Epithelial cell of esophagus (primary cell): ENCODE results near the gene CCNO.

Experiments
- DNase-seq: peaks from one replicate; pipeline ENCODE4 v3.0.0; 2010; ENCODE audit warnings: low read depth
- H3K4me3 ChIP-seq: 2 replicates; pipeline ENCODE4 v1.5.1; 2011; ENCODE audit warnings: mild to moderate bottlenecking, low read length, control low read depth
- CTCF ChIP-seq: IDR thresholded peaks from 2 replicates; pipeline ENCODE4 v1.5.1; 2011; ENCODE audit warnings: low read depth, mild to moderate bottlenecking, low read length, control low read depth, inconsistent platforms; ENCODE audit not compliant: insufficient read depth; ENCODE audit errors: missing control alignments

CCNO gene

GRCh38 chr5:55241746-55242145 lies 8.3 kb upstream of the CCNO start:
- H3K4me3 ChIP-seq: no peak overlapping the region
- TF ChIP-seq CTCF: no peak
- no peak for DNase-seq

- TF ChIP-seq CTCF: no peak
- DNase-seq: no peak
Observed at GRCh38 chr5:55236800-55237199, 3.4 kb upstream of the CCNO start.

GRCh38 chr5:55234121-55234700 lies 803 bp upstream of the CCNO start:
- DNase-seq: peak; percentile 45
- no peak for TF ChIP-seq CTCF
- peak overlapping the region; percentile 71 for H3K4me3 ChIP-seq

More at GRCh38 chr5:55236800-55237199, 3.4 kb upstream of the CCNO start:
- no peak overlapping the region for H3K4me3 ChIP-seq

- peak overlapping the region; percentile 71 for H3K4me3 ChIP-seq
- TF ChIP-seq CTCF: no peak
- DNase-seq: peak; percentile 76
Observed at GRCh38 chr5:55232271-55232984, 980 bp downstream of the CCNO start.

- no peak for TF ChIP-seq CTCF
- DNase-seq: peak; percentile 5
- peak overlapping the region; percentile 71 for H3K4me3 ChIP-seq
Observed at GRCh38 chr5:55231919-55232270, 1.5 kb downstream of the CCNO start.

- peak; percentile 5 for TF ChIP-seq CTCF
Observed at GRCh38 chr5:55231029-55231918, 2.1 kb downstream of the CCNO start.

More at GRCh38 chr5:55231029-55231918, 2.1 kb downstream of the CCNO start:
- DNase-seq: peak; percentile 25
- H3K4me3 ChIP-seq: peak overlapping the region; percentile 71
